HEK293 (cell line): Measurements from ENCODE around the gene PHF13.
A peak's percentile ranks its signal among the peaks of the same experiment; 100 is the strongest.

Experiments used
- CTCF ChIA-PET: fragments of 350-600 bp; formaldehyde crosslinking; extraction: SDS; loops from one replicate; lab custom pipeline; 2021; ENCODE audit warnings: antibody characterized with exemption; lab: Yijun Ruan, JAX
- POLR2A ChIA-PET: fragments of 300-600 bp; formaldehyde crosslinking; extraction: SDS; loops from one replicate; lab custom pipeline; 2020; ENCODE audit warnings: antibody characterized with exemption, inconsistent platforms; lab: Yijun Ruan, JAX
- H3K27ac ChIP-seq: fragments of 200-500 bp; sonication (Bioruptor generic); 2 replicates; pipeline ENCODE4 v1.5.1; 2014; ENCODE audit warnings: low read depth, low read length, control low read depth, inconsistent platforms; ENCODE audit errors: extremely low read depth
- H3K36me3 ChIP-seq, 2 experiments: fragments of 200-500 bp in 1 of 2; sonication (Bioruptor generic) in 1 of 2; 1 replicate in 1 of 2; 2 replicates in 1 of 2; pipeline ENCODE4 v1.5.1; 2014 to 2017; ENCODE audit warnings: inconsistent platforms in 2 of 2, low read length in 2 of 2; ENCODE audit not compliant: control insufficient read depth in 2 of 2, insufficient read depth in 1 of 2
- H3K4me1 ChIP-seq: fragments of 200-500 bp; sonication (Bioruptor generic); 2 replicates; pipeline ENCODE4 v1.5.1; 2014; ENCODE audit warnings: mild to moderate bottlenecking, low read length, inconsistent platforms; ENCODE audit not compliant: control insufficient read depth, insufficient read depth
- H3K4me3 ChIP-seq: 2 replicates; pipeline ENCODE4 v1.5.1; 2011; ENCODE audit warnings: low read depth, mild to moderate bottlenecking, control low read depth, low read length, moderate library complexity
- H3K9me3 ChIP-seq: fragments of 200-500 bp; sonication (Bioruptor generic); 2 replicates; pipeline ENCODE4 v1.5.1; 2014; ENCODE audit warnings: low read depth, low read length, inconsistent platforms; ENCODE audit not compliant: control insufficient read depth, insufficient read depth
- EGR2 ChIP-seq: fragments of 450-650 bp; formaldehyde crosslinking; IDR thresholded peaks from 2 replicates; pipeline ENCODE4 v1.5.1; 2016; ENCODE audit warnings: low read depth, missing biosample characterization, missing genetic modification characterization
- GLIS2 ChIP-seq: fragments of 450-650 bp; formaldehyde crosslinking; IDR thresholded peaks from 2 replicates; pipeline ENCODE4 v1.5.1; 2016; ENCODE audit warnings: missing biosample characterization, missing genetic modification characterization
- INSM2 ChIP-seq: fragments of 450-650 bp; formaldehyde crosslinking; IDR thresholded peaks from 2 replicates; pipeline ENCODE4 v1.5.1; 2016; ENCODE audit warnings: missing biosample characterization, missing genetic modification characterization
- KLF1 ChIP-seq: fragments of 450-650 bp; formaldehyde crosslinking; IDR thresholded peaks from 2 replicates; pipeline ENCODE4 v1.5.1; 2016; ENCODE audit warnings: missing biosample characterization, missing genetic modification characterization
- KLF16 ChIP-seq: fragments of 450-650 bp; formaldehyde crosslinking; IDR thresholded peaks from 2 replicates; pipeline ENCODE4 v1.5.1; 2017; ENCODE audit warnings: missing biosample characterization, missing genetic modification characterization
- SCRT1 ChIP-seq: fragments of 450-650 bp; formaldehyde crosslinking; IDR thresholded peaks from 2 replicates; pipeline ENCODE4 v1.5.1; 2016; ENCODE audit warnings: missing biosample characterization, missing genetic modification characterization, borderline replicate concordance
- SCRT2 ChIP-seq: fragments of 450-650 bp; formaldehyde crosslinking; IDR thresholded peaks from 2 replicates; pipeline ENCODE4 v1.5.1; 2016; ENCODE audit warnings: missing biosample characterization, missing genetic modification characterization
- ZBTB1 ChIP-seq: fragments of 450-650 bp; formaldehyde crosslinking; IDR thresholded peaks from 2 replicates; pipeline ENCODE4 v1.5.1; 2016; ENCODE audit warnings: missing biosample characterization, missing genetic modification characterization
- ZFHX2 ChIP-seq: fragments of 450-650 bp; formaldehyde crosslinking; conservative IDR thresholded peaks from 2 replicates; pipeline ENCODE4 v1.5.1; 2016; ENCODE audit warnings: missing biosample characterization, missing genetic modification characterization
- ZIC2 ChIP-seq: fragments of 450-650 bp; formaldehyde crosslinking; IDR thresholded peaks from 2 replicates; pipeline ENCODE4 v1.5.1; 2016; ENCODE audit warnings: missing biosample characterization, missing genetic modification characterization
- ZNF138 ChIP-seq: fragments of 450-650 bp; formaldehyde crosslinking; IDR thresholded peaks from 2 replicates; pipeline ENCODE4 v1.5.1; 2016; ENCODE audit warnings: missing biosample characterization, missing genetic modification characterization, borderline replicate concordance
- ZNF157 ChIP-seq: fragments of 450-650 bp; formaldehyde crosslinking; IDR thresholded peaks from 2 replicates; pipeline ENCODE4 v1.5.1; 2016; ENCODE audit warnings: missing biosample characterization, missing genetic modification characterization
- ZNF174 ChIP-seq: fragments of 450-650 bp; formaldehyde crosslinking; IDR thresholded peaks from 2 replicates; pipeline ENCODE4 v1.5.0; 2017; ENCODE audit warnings: missing biosample characterization, mild to moderate bottlenecking, missing genetic modification characterization
- ZNF324 ChIP-seq: fragments of 450-650 bp; formaldehyde crosslinking; IDR thresholded peaks from 2 replicates; pipeline ENCODE4 v1.5.1; 2016; ENCODE audit warnings: missing biosample characterization, missing genetic modification characterization
- ZNF596 ChIP-seq: fragments of 450-650 bp; IDR thresholded peaks from 2 replicates; pipeline ENCODE4 v1.5.0; 2018; ENCODE audit warnings: missing biosample characterization, mild to moderate bottlenecking, missing genetic modification characterization, moderate library complexity
- ZNF624 ChIP-seq: fragments of 450-650 bp; formaldehyde crosslinking; IDR thresholded peaks from 2 replicates; pipeline ENCODE4 v1.5.1; 2017; ENCODE audit warnings: missing biosample characterization, missing genetic modification characterization
- ZNF639 ChIP-seq: fragments of 450-650 bp; formaldehyde crosslinking; IDR thresholded peaks from 2 replicates; pipeline ENCODE4 v1.5.1; 2016; ENCODE audit warnings: missing biosample characterization, missing genetic modification characterization
- ZNF645 ChIP-seq: fragments of 450-650 bp; formaldehyde crosslinking; IDR thresholded peaks from 2 replicates; pipeline ENCODE4; 2016; ENCODE audit warnings: missing biosample characterization, missing genetic modification characterization
- ZNF704 ChIP-seq: fragments of 450-650 bp; formaldehyde crosslinking; IDR thresholded peaks from 2 replicates; pipeline ENCODE4 v1.5.1; 2016; ENCODE audit warnings: missing biosample characterization, missing genetic modification characterization
- ZNF792 ChIP-seq: fragments of 450-650 bp; formaldehyde crosslinking; IDR thresholded peaks from 2 replicates; pipeline ENCODE4 v1.5.1; 2016; ENCODE audit warnings: missing biosample characterization, missing genetic modification characterization

The PHF13 gene

GRCh38 chr1:6588128-6588892 is 25.2 kb upstream of the PHF13 start:
- peak; percentile 9; the same call in 1 of the 2 replicates for TF ChIP-seq GLIS2
- TF ChIP-seq ZNF138 (tag by site-specific recombination), result no peak
- TF ChIP-seq ZIC2 (tag by site-specific recombination), result peak; percentile 44
- peak; percentile 43; the same call in 1 of the 2 replicates for TF ChIP-seq SCRT2 (tag by site-specific recombination)
- POLR2A ChIA-PET, result interaction anchor here (0.6 to 2.4 kb wide), 4 partner anchors 8 to 12 kb away, joined by 3 to 13 read pairs (median 6); partner anchors contain the start of gene ZBTB48
- H3K9me3 ChIP-seq, result no peaks in the 10 kb centered on the region
- no peak overlapping the region for H3K4me3 ChIP-seq
- no peak overlapping the region; the same call in 1 of the 2 replicates for H3K27ac ChIP-seq
- CTCF ChIA-PET, result no interaction called here
- no peaks in the 10 kb centered on the region for H3K4me1 ChIP-seq
- peaks cover 0 to 88% of the 10 kb centered on the region in 2 experiments; a peak in 1 of 3 replicates for H3K36me3 ChIP-seq

- no peak for TF ChIP-seq ZNF704
- no peak for TF ChIP-seq ZNF596
- TF ChIP-seq ZFHX2, result peak; percentile 76
- TF ChIP-seq KLF1 (tag by site-specific recombination), result peak; percentile 41
- TF ChIP-seq EGR2 (tag by site-specific recombination), result peak; percentile 51
- peaks cover 0 to 95% of the 10 kb centered on the region in 2 experiments; a peak in 1 of 3 replicates for H3K36me3 ChIP-seq
- POLR2A ChIA-PET, result interaction anchor here (0.8 to 2.4 kb wide), 4 partner anchors 8 to 13 kb away, joined by 3 to 13 read pairs (median 6); partner anchors contain the start of genes KLHL21 and ZBTB48
- no peak overlapping the region for H3K27ac ChIP-seq
- CTCF ChIA-PET, result no interaction called here
- H3K9me3 ChIP-seq, result no peaks in the 10 kb centered on the region
- H3K4me1 ChIP-seq, result no peaks in the 10 kb centered on the region
- H3K4me3 ChIP-seq, result no peak overlapping the region
Measured at GRCh38 chr1:6588893-6589520, 24.5 kb upstream of the PHF13 start.

- Histone ChIP-seq H3K27ac (no peak overlapping the region), H3K4me3 (no peak overlapping the region), H3K9me3 (no peaks in the 10 kb centered on the region), H3K4me1 (no peaks in the 10 kb centered on the region), H3K36me3 (peaks cover 0 to 96% of the 10 kb centered on the region in 2 experiments; a peak in 1 of 3 replicates)
- ChIA-PET CTCF (no interaction called here), POLR2A (interaction anchor here (1.2 to 2.4 kb wide), 4 partner anchors 10 to 12 kb away, joined by 4 to 13 read pairs (median 10); partner anchors contain the start of genes KLHL21 and ZBTB48)
- TF ChIP-seq ZBTB1, result no peak
- TF ChIP-seq ZNF624 (tag by site-specific recombination), result no peak
- no peak for TF ChIP-seq INSM2 (tag by site-specific recombination)
- no peak for TF ChIP-seq ZNF645 (tag by site-specific recombination)
- no peak for TF ChIP-seq ZNF174 (tag by site-specific recombination)
- no peak for TF ChIP-seq ZNF157 (tag by site-specific recombination)
- no peak for TF ChIP-seq KLF16 (tag by site-specific recombination)
- TF ChIP-seq ZNF792 (tag by site-specific recombination), result no peak
- no peak for TF ChIP-seq ZNF639 (tag by site-specific recombination)
- TF ChIP-seq ZNF324 (tag by site-specific recombination), result no peak
- no peak for TF ChIP-seq SCRT1 (tag by site-specific recombination)
Measured at GRCh38 chr1:6590046-6590445, 23.5 kb upstream of the PHF13 start.
